Omental fat pad (tissue), 4 donors: ENCODE measurements around the gene ARHGAP44. TPM values are rescaled to one million over a fixed set of nuclear protein-coding genes. Genes with fewer than 3 reads are reported as not detected.

Experiments
- ATAC-seq: fragments of 150-250 bp; one replicate; pipeline ENCODE4 v1.9.1; 2016; ENCODE audit warnings: mild to moderate bottlenecking, moderate library complexity; ENCODE audit not compliant: low FRiP score
- DNase-seq: peaks from one replicate; pipeline ENCODE4 v3.0.0-alpha.2; 2019; ENCODE audit warnings: low spot score
- CTCF ChIP-seq, 3 donors: fragments of 450-650 bp; IDR thresholded peaks; one replicate each; pipeline ENCODE4 v1.5.1; 2016 to 2017; ENCODE audit warnings: antibody characterized with exemption in 3 of 3, mild to moderate bottlenecking in 3 of 3, moderate library complexity in 2 of 3
- total RNA-seq, 4 donors: library from RNA; depleted of rRNA; stranded (reverse); fragments of >200 nt; gene quantifications; one replicate each; pipeline ENCODE4 v1.1.0, GENCODE V29; 2016

Gene ARHGAP44
- total RNA-seq, 4 donors from 2014 or later: 3.6 to 22.5 (median 7.2) TPM

DNA sequence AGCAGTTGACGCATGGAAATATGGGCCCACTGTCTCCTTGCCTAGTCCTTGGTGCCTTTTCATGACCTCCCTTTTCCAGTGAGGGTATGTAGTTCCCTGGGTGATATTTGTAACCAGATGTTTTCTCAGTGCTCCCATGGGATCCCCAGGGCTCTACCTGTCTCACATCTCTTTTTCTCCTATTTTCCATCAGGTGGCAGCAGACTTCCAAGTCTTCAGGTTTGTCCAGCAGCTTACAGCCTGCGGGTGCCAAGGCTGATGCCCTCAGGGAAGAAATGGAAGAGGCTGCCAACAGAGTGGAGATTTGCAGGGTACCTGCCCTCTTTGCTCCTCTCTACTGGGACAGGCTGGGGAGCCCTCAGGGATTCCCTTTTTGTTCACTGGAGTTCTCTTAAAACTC lies 139.4 kb downstream of the ARHGAP44 start:
- ATAC-seq (no peak), DNase-seq (no peak)
- no peak for TF ChIP-seq CTCF (IDR thresholded peaks at IDR 0.05)

DNA sequence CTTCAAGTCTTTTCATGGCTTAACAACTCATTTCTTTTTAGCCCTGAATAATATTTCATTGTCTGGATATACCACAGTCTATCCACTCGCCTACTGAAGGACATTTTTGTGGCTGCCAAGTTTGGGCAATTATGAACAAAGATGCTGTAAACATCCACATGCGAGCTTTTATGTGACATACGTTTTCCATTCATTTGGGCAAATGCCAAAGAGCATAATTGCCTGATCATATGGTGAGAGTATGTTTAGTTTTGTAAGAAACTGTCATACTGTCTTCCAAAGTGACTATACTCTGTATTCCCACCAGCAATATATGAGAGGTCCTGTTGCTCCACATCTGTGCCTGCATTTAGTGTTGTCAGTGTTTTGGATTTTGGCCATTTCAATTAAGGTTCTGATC lies 147.2 kb downstream of the ARHGAP44 start:
- ATAC-seq: no peak
- no peak for DNase-seq
- no peak for TF ChIP-seq CTCF (IDR thresholded peaks at IDR 0.05)

DNA sequence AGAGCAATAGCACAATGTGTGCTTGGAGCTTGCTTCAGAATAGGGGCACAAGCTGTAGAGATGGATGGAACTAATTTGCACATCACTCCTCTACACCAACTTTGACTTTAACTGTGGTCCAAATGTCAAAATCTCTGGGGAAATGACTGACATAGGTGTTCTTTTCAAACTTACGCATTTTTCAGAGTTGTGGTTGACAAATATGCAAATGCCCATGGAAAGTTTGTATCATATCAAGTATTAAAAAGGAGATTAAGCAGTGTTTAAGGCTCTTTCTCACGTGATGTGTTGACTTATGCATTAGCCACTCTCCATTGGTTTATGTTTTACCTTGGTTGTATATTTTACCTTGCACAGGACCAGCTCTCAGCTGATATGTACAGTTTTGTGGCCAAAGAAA lies 151.4 kb downstream of the ARHGAP44 start:
- TF ChIP-seq CTCF (IDR thresholded peaks at IDR 0.05): no peak
- no peak for ATAC-seq
- no peak for DNase-seq

DNA sequence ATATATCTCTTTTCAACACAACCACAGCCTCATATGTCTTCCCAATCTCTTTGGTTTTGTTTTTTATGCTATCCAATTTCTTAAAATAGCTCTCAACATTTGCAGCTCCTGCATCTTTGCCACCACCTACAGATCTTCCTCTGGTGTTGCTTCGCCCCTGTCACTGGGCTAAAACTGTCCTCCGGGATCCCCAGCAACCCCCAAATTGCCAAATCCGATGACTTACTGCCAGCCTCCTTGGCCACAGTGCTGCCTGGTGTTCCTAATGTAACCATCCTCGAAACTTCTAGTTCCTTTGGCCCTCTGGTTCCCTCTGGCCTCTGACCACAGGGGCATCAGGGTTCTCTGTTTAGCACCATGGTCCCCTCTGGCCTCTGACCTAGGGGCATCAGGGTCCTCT lies 157.7 kb downstream of the ARHGAP44 start:
- no peak for TF ChIP-seq CTCF (IDR thresholded peaks at IDR 0.05)
- no peak for DNase-seq
- ATAC-seq: no peak

GRCh38 chr17:12952012-12952411 lies 162.7 kb downstream of the ARHGAP44 start:
- TF ChIP-seq CTCF (IDR thresholded peaks at IDR 0.05): no peak
- ATAC-seq: no peak

DNA sequence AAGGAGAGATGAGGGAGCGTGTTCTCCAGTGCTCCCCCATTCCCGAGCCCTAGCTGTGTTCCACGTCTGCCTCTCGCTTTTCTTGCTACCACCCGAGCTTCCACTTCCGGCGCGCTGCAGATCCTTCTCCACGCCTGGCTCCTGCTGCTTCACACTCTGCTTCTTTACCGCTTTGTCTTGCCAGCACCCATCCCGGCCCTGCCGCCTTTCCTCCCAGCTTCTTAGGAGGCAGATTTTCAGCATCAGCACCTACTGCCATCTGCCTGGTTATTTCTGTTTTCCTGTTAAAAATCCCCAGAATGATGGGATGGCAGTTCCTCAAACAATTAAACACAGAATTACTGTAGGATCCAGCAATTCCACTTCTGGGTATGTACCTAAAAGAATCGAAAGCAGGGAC lies 163.9 kb downstream of the ARHGAP44 start:
- DNase-seq (no peak), ATAC-seq (no peak)
- TF ChIP-seq CTCF (IDR thresholded peaks at IDR 0.05): no peak

More at GRCh38 chr17:12952012-12952411, 162.7 kb downstream of the ARHGAP44 start:
- DNase-seq: no peak

GRCh38 chr17:12955521-12955920 lies 166.2 kb downstream of the ARHGAP44 start:
- TF ChIP-seq CTCF (IDR thresholded peaks at IDR 0.05): no peak
- ATAC-seq: no peak
- no peak for DNase-seq
